Coronary artery (tissue), 2 donors: ENCODE data around the gene NTRK3.
A peak's percentile ranks its signal among the peaks of the same experiment; 100 is the strongest.

Source experiments
- DNase-seq: peaks from one replicate; pipeline ENCODE4 v3.0.0-alpha.2; 2017; ENCODE audit warnings: low spot score
- H3K27ac ChIP-seq, 2 donors: fragments of 200-600 bp; sonication (generic); one replicate each; pipeline ENCODE4 v1.5.1; 2016 to 2019
- H3K4me3 ChIP-seq: fragments of 200-600 bp; sonication (generic); 2 replicates; pipeline ENCODE4 v1.5.1; 2016; ENCODE audit warnings: mild to moderate bottlenecking, moderate library complexity
- CTCF ChIP-seq: fragments of 200-600 bp; sonication (generic); IDR thresholded peaks from one replicate; pipeline ENCODE4 v1.5.1; 2019; ENCODE audit warnings: antibody characterized with exemption

NTRK3 gene

GRCh38 chr15:88233921-88234320 lies 22.6 kb downstream of the NTRK3 start:
- H3K27ac ChIP-seq: no peak overlapping the region
- H3K4me3 ChIP-seq: no peak overlapping the region
- no peak for TF ChIP-seq CTCF
- DNase-seq: no peak

- DNase-seq: no peak
- Histone ChIP-seq H3K4me3 (no peak overlapping the region), H3K27ac (no peak overlapping the region)
- no peak for TF ChIP-seq CTCF
Observed at GRCh38 chr15:88232771-88233201, 23.8 kb downstream of the NTRK3 start.

DNA sequence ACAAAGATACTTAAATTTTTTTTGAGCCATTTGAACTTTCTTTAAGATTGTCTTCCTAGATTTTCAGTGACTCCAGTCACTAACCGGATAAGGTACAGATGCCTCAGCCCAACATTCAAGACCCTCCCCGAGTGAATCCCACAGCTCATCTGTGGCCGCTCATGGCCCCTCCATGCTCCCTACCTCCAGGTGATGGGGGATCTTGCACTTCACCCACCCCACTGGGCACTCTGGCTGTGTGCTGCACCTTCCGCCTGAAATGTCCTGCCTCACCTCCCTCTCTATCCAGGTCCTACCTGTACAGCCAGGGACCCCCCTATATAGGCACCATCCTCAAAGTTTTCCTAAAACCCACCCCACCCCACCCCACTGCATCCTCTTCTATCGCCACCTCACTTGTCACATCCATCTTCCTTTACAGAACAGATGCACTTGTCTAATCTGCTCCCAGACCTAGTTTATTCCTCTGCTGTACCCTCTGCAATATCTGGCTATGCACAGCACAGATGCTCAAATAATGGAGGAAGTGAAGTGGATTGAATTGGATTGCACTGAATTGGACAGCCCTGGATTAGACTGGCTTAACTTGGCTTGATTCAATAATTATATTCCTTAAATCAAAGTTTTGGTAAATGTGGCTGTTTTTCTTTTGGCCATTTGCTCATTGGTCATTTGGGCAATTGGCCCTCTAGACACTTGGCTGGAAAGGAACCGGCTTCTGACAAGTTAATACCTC lies 24.5 kb downstream of the NTRK3 start:
- no peak overlapping the region for H3K4me3 ChIP-seq
- no peak overlapping the region for H3K27ac ChIP-seq
- peak; percentile 63 for DNase-seq
- no peak for TF ChIP-seq CTCF

- no peak for TF ChIP-seq CTCF
- Histone ChIP-seq H3K27ac (no peak overlapping the region), H3K4me3 (no peak overlapping the region)
- DNase-seq: no peak
Observed at GRCh38 chr15:88230823-88231222, 25.7 kb downstream of the NTRK3 start.

GRCh38 chr15:88225461-88225860 lies 31.1 kb downstream of the NTRK3 start:
- H3K4me3 ChIP-seq: no peak overlapping the region
- H3K27ac ChIP-seq: no peak overlapping the region
- no peak for DNase-seq
- TF ChIP-seq CTCF: no peak

GRCh38 chr15:88223084-88223483 lies 33.5 kb downstream of the NTRK3 start:
- no peak for DNase-seq
- no peak overlapping the region for H3K27ac ChIP-seq
- no peak overlapping the region for H3K4me3 ChIP-seq
- no peak for TF ChIP-seq CTCF

DNA sequence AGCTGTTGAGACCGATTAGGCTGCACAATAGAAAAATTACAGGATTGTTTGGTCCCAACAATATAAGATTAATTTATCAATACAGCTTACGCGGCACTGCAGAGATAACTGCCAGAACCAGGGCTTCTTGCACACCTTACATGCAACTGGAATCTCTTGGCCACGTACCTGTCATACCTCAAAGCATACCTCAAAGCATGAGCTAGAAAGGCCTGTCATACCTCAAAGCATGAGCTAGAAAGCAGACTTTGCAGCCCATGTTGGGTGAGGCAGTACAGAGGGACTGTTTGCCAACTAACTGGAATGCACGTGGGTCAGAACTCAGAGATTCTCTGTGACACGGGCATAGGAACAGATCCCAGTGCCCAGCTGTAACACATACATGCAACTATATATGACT lies 34.7 kb downstream of the NTRK3 start:
- no peak for DNase-seq
- Histone ChIP-seq H3K27ac (no peak overlapping the region), H3K4me3 (no peak overlapping the region)
- TF ChIP-seq CTCF: no peak
